Naive thymus-derived CD8-positive, alpha-beta T cell (primary cell): ENCODE measurements around the gene VDAC2. TPM values are rescaled to one million over a fixed set of nuclear protein-coding genes. Genes with fewer than 3 reads are reported as not detected.

Experiments used
- ATAC-seq, 2 donors: fragments of 150-1000 bp; cut with Tn5 transposase in 1 of 2; sonication (Bioruptor Pico), chemical (Tn5 transposase) in 1 of 2; 1 replicate in 1 of 2; 2 replicates in 1 of 2; pipeline ENCODE4 v1.10.0; 2021; ENCODE audit warnings: mild to moderate bottlenecking in 2 of 2, moderate library complexity in 2 of 2
- POLR2A ChIA-PET: fragments of 350-600 bp; sonication (Branson Sonifier 250); formaldehyde crosslinking; loops from one replicate; lab custom pipeline; 2021; ENCODE audit warnings: antibody characterized with exemption; lab: Charles Lee
- DNase-seq, 10 donors: peaks; one replicate each; pipeline versions ENCODE4 v3.0.0 to v3.0.0-alpha.2; 2020 to 2022
- H3K27ac Mint-ChIP-seq, 10 donors: one replicate each; pipeline ENCODE4 v1.8.0; 2020 to 2022; ENCODE audit warnings: mild to moderate bottlenecking in 10 of 10, mixed read lengths in 10 of 10, moderate library complexity in 4 of 10, inconsistent platforms in 1 of 10
- H3K27me3 Mint-ChIP-seq, 5 donors: one replicate each; pipeline ENCODE4 v1.8.0; 2021 to 2022; ENCODE audit warnings: mixed read lengths in 5 of 5
- H3K36me3 Mint-ChIP-seq, 3 donors: one replicate each; pipeline ENCODE4 v1.8.0; 2020 to 2022; ENCODE audit warnings: mixed read lengths in 3 of 3, mild to moderate bottlenecking in 2 of 3, inconsistent platforms in 1 of 3
- H3K4me1 Mint-ChIP-seq, 4 donors: one replicate each; pipeline ENCODE4 v1.8.0; 2021 to 2022; ENCODE audit warnings: mixed read lengths in 4 of 4
- H3K4me3 Mint-ChIP-seq, 10 donors: one replicate each; pipeline ENCODE4 v1.8.0; 2020 to 2022; ENCODE audit warnings: mild to moderate bottlenecking in 10 of 10, mixed read lengths in 10 of 10, moderate library complexity in 6 of 10, inconsistent platforms in 1 of 10
- H3K9me3 Mint-ChIP-seq, 9 donors: one replicate each; pipeline ENCODE4 v1.8.0; 2020 to 2022; ENCODE audit warnings: mixed read lengths in 9 of 9, mild to moderate bottlenecking in 3 of 9, inconsistent platforms in 1 of 9, moderate library complexity in 1 of 9
- polyA plus RNA-seq, 3 donors: library from polyadenylated mRNA; unstranded; fragments of 300-500 nt; fragmentation: Illumina TruSeq; gene quantifications; one replicate each; pipeline ENCODE4 v1.2.3, GENCODE V29; 2021
- total RNA-seq, 8 experiments: library from RNA in 2 of 8; stranded (reverse) in 2 of 8; gene quantifications; one replicate each; pipeline ENCODE4 v1.2.3 and lab custom pipeline; 2021 to 2026

Gene VDAC2
- total and polyA plus RNA-seq, 5 experiments from 2014 or later = 86.8 to 155 (median 145) TPM

DNA sequence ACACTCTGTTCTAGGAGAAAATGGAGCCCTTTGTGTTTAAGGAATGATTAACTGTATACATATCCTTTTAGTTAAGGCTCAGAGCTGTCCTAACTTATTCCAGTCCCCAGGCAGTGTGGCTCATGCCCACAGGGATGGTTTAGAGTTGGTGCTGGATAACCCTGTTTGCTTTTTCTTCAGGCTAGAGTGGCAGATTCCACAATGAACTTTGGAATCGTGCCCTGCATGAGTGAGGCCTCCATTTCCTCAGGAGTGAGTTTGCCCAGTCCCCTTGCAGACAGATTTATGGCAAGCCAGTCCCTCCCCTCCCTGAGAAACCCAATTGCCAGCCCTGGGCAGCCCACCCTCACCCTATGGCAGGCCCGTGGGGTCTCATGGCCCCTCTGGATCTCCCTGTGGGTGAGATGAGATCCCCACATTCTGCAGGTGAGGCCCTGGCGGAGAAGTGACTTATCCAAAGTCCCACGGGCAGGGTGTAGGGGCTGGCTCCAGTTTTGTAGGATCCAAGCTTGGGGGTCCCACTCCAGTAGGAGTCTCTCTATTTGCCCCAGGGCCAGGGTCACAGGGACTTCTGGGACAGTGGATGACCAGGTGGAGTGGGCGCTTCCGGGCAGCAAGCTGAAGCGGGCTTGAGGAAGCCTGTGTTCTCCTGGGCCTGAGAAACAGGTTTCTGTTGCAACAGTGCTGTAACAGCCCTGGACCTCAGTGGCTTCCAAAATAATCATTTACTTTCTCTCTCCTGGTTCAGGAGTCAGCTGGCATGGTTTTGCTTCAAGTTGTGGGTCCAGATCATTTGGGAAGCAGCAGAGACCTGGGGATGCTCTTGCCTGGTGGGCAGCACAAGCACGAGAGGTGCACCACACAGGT, 34.1 kb downstream of the VDAC2 start:
- Mint-ChIP-seq H3K36me3 (no peaks in the 10 kb centered on the region), H3K4me1 (peaks cover 0 to 2% (median 0%) of the 10 kb centered on the region in 4 donors), H3K4me3 (no peak overlapping the region), H3K27ac (no peak overlapping the region), H3K9me3 (no peaks in the 10 kb centered on the region), H3K27me3 (no peaks in the 10 kb centered on the region)
- DNase-seq (no peak), ATAC-seq (no peak)
- POLR2A ChIA-PET = no interaction called here

DNA sequence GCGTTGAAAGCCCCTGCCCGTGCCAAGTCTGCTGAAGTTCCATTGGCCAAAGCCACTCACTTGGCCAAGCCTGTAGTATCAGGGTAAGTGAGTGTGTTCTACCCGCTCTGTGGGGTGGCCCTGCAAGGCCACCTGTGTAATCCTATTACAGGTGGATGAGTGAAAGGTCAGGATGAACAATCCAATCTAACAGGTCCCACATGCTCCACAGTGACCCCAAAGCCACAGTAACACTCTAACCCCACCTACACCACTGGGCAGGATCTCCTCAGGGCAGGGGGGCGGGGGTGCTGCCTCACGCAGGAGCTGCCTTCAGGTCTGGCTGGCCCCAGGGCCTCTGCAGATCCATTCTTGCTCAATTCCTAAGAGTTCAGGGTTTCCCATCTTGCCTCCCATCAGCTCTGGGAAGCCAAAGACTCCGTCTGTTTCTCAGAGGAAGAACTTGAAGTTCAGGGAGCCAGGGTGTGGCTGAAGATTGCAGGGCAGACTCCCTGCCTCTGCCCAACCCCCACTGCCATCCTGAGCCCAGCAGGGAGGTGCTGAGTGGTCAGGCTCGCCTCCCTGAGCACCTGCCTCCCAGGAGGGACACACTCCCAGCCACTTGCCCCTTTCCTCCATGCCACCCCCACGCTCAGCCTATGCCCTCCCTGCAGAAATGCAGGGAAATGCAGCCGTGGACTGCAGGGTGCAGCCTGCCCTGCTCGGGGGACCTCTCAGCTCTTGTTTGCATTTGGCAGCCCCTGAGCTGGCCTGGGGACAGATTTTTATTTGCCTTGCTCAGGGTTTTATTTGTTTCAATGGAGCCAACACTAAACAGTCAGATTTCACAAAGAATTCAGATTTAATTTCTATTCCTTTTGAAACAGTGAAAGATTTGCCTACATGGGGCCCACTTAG, 35.0 kb downstream of the VDAC2 start:
- DNase-seq (no peak), ATAC-seq (no peak)
- H3K36me3 Mint-ChIP-seq = no peaks in the 10 kb centered on the region
- no peaks in the 10 kb centered on the region for H3K9me3 Mint-ChIP-seq
- POLR2A ChIA-PET = no interaction called here
- no peak overlapping the region for H3K4me3 Mint-ChIP-seq
- no peak overlapping the region for H3K27ac Mint-ChIP-seq
- peaks cover 0 to 6% (median 0%) of the 10 kb centered on the region in 5 donors for H3K27me3 Mint-ChIP-seq
- H3K4me1 Mint-ChIP-seq = peaks cover 0 to 2% (median 0%) of the 10 kb centered on the region in 4 donors

DNA sequence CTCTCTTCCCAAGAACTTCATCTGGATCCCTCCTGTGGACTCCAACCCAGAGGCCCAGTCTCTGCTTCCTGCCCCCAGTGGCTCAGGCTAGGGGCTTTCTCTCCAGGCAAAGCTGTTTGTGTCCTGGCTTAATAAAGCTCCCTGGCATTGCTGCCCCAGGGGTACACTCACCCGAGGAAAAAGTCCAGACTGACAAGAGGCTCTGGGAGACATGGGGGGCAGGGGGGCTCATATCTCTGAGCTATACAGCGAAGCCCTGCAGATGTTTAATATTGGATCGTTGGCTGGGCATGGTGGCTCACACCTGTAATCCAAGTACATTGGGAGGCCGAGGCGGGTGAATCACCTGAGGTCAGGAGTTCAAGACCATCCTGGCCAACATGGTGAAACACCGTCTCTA, 35.9 kb downstream of the VDAC2 start:
- peak overlapping the region in 1 of 10 donors; percentile 39 for H3K27ac Mint-ChIP-seq
- peaks cover 0 to under 1% (median 0%) of the 10 kb centered on the region in 9 donors for H3K9me3 Mint-ChIP-seq
- POLR2A ChIA-PET = no interaction called here
- no peak for ATAC-seq
- no peaks in the 10 kb centered on the region for H3K36me3 Mint-ChIP-seq
- DNase-seq = no peak
- peaks cover 0 to 2% (median 0%) of the 10 kb centered on the region in 4 donors for H3K4me1 Mint-ChIP-seq
- no peak overlapping the region for H3K4me3 Mint-ChIP-seq
- H3K27me3 Mint-ChIP-seq = peaks cover 0 to 6% (median 0%) of the 10 kb centered on the region in 5 donors

DNA sequence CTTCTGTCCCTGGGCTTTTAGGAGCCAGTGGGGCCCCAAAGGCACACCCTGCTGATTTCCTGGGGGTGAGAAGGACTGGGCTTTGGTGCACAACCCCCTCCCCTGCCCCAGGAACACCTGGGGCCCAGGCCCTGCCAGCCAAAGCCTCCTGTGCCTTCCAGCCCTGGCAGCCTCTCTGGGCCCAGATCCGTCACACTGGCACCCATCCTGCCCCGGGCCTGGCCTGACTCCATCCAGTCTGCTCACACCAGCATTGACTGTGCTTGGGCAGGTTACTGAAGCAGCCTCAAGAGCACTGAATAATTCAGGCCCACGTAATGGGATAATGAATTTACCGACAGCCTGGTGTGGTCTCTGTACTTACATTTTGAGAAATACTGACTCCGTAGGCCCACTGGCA, 37.2 kb downstream of the VDAC2 start:
- Mint-ChIP-seq H3K9me3 (peaks cover 0 to 13% (median 5%) of the 10 kb centered on the region in 9 donors), H3K27ac (no peak overlapping the region), H3K4me1 (peaks cover 0 to 2% (median 0%) of the 10 kb centered on the region in 4 donors), H3K4me3 (no peak overlapping the region), H3K27me3 (peaks cover 0 to 6% (median 0%) of the 10 kb centered on the region in 5 donors), H3K36me3 (peaks cover 0 to 5% (median 4%) of the 10 kb centered on the region in 3 donors)
- ATAC-seq = no peak
- POLR2A ChIA-PET = no interaction called here
- DNase-seq = no peak

DNA sequence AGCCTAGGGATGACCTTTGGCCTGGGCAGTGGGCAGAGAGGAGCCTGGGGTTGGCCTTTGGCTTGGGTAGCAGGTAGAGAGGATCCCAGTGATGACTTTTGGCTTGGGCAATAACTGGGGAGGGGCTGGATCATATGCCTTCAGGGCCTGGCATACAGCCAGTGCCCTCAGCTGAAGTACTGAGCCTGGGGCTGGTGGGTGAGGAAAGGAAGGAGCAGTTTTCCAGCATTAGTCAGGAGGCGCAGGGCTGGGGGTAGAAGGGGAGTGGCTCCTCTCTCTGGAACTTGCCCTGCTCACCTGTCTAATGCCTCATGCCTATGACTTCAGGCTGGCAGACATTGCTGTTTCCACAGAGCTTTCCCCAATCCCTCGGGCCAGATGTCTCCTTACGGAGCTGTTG, 40.3 kb downstream of the VDAC2 start:
- Mint-ChIP-seq H3K4me1 (no peaks in the 10 kb centered on the region), H3K36me3 (peaks cover 0 to 23% (median 14%) of the 10 kb centered on the region in 3 donors), H3K9me3 (peaks cover 5 to 32% (median 21%) of the 10 kb centered on the region in 9 donors), H3K27me3 (peaks cover 0 to 6% (median 0%) of the 10 kb centered on the region in 5 donors), H3K4me3 (no peak overlapping the region), H3K27ac (no peak overlapping the region)
- DNase-seq = no peak
- no peak for ATAC-seq
- POLR2A ChIA-PET = no interaction called here

DNA sequence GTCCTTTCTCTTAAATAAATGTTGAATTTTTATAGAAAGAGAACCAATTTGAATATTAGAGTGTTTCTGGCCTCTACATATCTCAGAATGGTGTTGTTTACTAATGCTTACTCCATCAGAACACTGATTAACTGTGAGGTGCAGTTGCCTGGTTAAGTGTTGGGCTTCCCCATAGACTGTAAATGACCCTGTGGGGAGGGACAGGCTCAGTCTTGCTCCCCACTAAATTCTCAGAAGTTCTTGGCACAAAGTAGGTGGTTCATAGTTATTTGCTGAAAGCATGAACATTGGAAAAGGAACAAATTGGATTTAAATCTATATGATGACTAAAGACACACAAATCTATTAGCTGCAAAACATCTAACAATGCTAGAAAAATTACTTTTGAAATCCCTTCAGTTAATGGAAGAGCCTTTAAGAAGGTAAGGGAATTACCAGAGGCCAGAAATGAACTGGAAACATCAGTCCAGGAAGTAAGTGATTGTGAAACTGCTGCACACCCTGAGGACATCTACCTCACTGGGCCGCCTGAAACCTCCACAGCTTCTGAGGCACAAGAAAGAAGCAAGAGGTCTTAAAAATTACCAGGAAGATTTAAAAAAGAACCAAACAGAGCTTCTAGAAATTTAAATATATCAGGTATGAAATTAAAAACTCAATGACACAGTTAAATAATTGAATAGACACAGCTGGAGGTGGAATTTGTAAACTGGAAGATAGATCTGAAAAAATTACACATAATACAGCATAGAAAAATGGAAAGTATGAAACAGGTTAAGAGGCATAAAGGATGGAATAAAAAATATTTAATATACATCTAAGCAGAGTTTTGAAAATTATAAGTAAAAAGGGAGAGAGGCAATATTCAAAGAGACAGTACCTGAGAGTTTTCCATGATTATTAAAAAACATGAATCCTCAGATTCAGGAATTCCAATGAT, 43.0 kb downstream of the VDAC2 start:
- Mint-ChIP-seq H3K4me1 (no peaks in the 10 kb centered on the region), H3K4me3 (no peak overlapping the region), H3K27ac (no peak overlapping the region), H3K27me3 (peaks cover 0 to 6% (median 0%) of the 10 kb centered on the region in 5 donors), H3K9me3 (peaks cover 5 to 32% (median 21%) of the 10 kb centered on the region in 9 donors), H3K36me3 (peaks cover 0 to 23% (median 14%) of the 10 kb centered on the region in 3 donors)
- POLR2A ChIA-PET = no interaction called here
- no peak for ATAC-seq
- DNase-seq = no peak

DNA sequence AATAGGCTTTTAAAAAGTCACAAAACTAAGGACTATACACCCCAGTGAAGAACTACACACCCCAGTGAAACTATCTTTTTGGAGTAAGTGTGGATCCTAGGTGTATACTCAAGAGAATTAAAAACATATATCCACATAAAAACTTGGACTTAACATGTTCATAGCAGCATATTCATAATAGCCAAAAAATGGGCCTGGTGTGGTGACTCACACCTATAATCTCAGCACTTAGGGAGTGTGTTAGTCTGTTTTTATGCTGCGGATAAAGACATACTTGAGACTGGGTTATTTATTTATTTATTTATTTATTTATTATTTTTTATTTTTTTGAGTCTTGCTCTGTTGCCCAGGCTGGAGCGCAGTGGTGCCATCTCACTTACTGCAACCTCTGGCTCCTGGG, 44.1 kb downstream of the VDAC2 start:
- POLR2A ChIA-PET = no interaction called here
- H3K4me1 Mint-ChIP-seq = no peaks in the 10 kb centered on the region
- no peak overlapping the region for H3K27ac Mint-ChIP-seq
- H3K36me3 Mint-ChIP-seq = peaks cover 0 to 23% (median 14%) of the 10 kb centered on the region in 3 donors
- peaks cover 5 to 32% (median 21%) of the 10 kb centered on the region in 9 donors for H3K9me3 Mint-ChIP-seq
- ATAC-seq (no peak), DNase-seq (no peak)
- H3K4me3 Mint-ChIP-seq = no peak overlapping the region
- H3K27me3 Mint-ChIP-seq = peaks cover 0 to 6% (median 0%) of the 10 kb centered on the region in 5 donors

DNA sequence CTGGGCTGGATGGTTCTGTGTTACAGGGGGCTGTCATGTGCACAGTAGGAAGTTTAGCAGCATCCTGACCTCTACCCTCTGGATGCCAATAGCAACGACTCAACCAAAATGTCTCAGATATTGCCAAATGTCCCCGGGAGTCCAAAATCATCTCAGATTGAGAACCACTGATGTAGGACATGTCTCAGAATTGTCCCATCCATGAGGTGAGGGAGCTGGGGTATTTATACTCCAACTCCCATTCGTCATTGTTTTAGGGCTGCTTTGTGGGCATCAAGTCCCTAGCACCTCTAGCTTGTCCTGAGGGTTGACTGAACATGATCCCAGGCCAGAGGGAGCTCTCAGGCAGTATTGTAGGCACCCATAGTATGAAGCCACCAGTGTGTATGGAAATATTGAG, 50.4 kb downstream of the VDAC2 start:
- POLR2A ChIA-PET = no interaction called here
- H3K27me3 Mint-ChIP-seq = no peaks in the 10 kb centered on the region
- H3K36me3 Mint-ChIP-seq = no peaks in the 10 kb centered on the region
- no peak for DNase-seq
- no peak overlapping the region for H3K4me3 Mint-ChIP-seq
- H3K4me1 Mint-ChIP-seq = no peaks in the 10 kb centered on the region
- ATAC-seq = no peak
- peaks cover 0 to 11% (median 2%) of the 10 kb centered on the region in 9 donors for H3K9me3 Mint-ChIP-seq
- H3K27ac Mint-ChIP-seq = no peak overlapping the region

DNA sequence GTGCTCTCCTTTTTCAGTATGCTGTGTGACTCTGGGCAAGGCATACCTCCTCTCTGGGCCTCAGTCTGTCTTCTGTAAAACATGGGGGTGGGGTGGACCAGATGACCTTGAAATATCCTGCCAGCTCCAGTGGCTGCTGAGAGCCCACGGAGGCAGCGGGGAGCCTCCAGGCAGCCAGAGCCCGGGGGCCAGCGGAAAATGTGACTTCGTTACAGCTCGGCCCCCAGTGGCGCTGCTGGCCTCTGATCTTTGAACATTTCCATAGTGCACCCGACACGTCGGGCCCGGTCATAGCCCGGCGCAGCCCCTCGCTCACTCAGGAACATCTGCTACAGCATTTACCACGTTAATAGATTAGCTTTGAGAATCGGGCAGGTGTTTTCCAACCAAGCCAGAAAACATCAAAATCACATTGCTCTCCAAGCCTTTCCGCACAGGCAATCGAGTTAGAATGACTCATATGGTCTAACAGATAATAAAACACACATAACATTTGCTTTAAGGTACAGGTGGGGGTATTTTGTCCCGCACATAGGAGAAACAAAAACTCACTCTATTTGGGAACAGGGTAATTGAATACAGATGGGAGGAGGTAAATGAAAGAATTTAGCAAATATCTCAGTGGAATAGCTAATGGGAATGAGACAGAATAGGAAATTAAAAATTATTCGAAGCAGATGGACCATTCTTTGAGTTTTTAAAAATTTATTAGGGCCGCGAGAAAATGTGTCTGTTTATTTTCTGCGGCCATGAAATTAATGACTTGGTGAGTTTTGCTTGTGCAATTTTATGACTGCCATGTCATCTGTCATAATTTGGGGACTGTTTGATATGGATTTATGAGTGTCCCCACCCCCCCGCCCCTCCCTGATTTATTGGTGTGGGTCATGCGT, 51.5 kb downstream of the VDAC2 start:
- Mint-ChIP-seq H3K27me3 (no peaks in the 10 kb centered on the region), H3K4me1 (no peaks in the 10 kb centered on the region), H3K9me3 (peaks cover 0 to 11% (median 2%) of the 10 kb centered on the region in 9 donors), H3K36me3 (no peaks in the 10 kb centered on the region), H3K27ac (peak overlapping the region in 1 of 10 donors; percentile 4), H3K4me3 (peak overlapping the region in 1 of 10 donors; percentile 1)
- ATAC-seq = no peak
- DNase-seq = no peak
- POLR2A ChIA-PET = no interaction called here

DNA sequence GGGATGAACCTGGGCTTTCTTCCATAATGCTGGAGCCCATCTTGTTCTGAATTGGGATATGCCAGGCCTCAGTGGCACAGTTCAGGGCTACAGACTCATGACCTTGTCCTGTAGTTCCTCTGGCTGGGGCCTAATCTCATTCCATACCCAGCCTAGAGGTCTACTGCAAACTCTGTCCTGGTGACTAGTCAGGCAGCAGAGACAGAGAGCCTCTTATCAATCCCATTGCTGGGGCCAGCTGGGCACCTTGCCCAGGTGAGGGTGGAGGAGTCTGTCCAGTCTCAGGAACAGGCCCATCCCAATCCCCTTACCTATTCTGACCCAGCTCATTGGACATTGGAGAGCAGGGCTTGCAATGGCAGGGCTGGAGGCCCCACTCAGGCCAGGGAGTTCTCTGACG, 53.2 kb downstream of the VDAC2 start:
- POLR2A ChIA-PET = no interaction called here
- DNase-seq = no peak
- no peaks in the 10 kb centered on the region for H3K27me3 Mint-ChIP-seq
- H3K9me3 Mint-ChIP-seq = peaks cover 0 to 11% (median 2%) of the 10 kb centered on the region in 9 donors
- ATAC-seq = no peak
- H3K4me3 Mint-ChIP-seq = no peak overlapping the region
- H3K4me1 Mint-ChIP-seq = no peaks in the 10 kb centered on the region
- no peak overlapping the region for H3K27ac Mint-ChIP-seq
- H3K36me3 Mint-ChIP-seq = no peaks in the 10 kb centered on the region

DNA sequence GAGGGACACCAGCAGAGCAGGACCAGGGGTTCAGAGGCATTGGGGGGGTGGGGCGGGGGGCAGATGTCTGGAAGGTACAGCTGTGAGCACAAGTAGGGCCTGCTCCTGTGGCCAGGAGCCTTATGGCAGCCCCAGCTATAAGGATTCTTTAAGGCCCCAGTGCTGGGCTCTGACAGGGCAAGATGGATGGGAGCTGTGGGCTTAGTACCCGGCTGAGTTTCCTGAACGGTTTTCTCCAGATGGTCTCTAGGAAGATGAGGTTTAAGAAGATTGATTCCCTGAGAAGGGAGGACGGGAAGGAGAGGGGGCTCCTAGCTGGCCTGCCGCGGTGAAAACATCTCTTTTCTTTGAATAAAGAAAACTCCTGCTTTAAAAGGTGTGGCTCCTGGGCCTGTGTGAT, 55.3 kb downstream of the VDAC2 start:
- ATAC-seq (no peak), DNase-seq (no peak)
- peaks cover 0 to 2% (median 0%) of the 10 kb centered on the region in 4 donors for H3K4me1 Mint-ChIP-seq
- POLR2A ChIA-PET = no interaction called here
- H3K27ac Mint-ChIP-seq = no peak overlapping the region
- H3K27me3 Mint-ChIP-seq = no peaks in the 10 kb centered on the region
- peaks cover 0 to 1% (median 0%) of the 10 kb centered on the region in 9 donors for H3K9me3 Mint-ChIP-seq
- H3K4me3 Mint-ChIP-seq = no peak overlapping the region
- H3K36me3 Mint-ChIP-seq = no peaks in the 10 kb centered on the region
